Vagina (tissue), 2 donors: Measurements from ENCODE around the gene DENND1A.

Experiments
- POLR2A ChIP-seq, 2 donors: fragments of 450-650 bp; IDR thresholded peaks; one replicate each; pipeline ENCODE4 v1.6.1; 2017; ENCODE audit warnings: antibody characterized with exemption in 2 of 2, mild to moderate bottlenecking in 2 of 2, moderate library complexity in 2 of 2
- TF ChIP-seq, protein P1 (sequence below), 3 experiments: fragments of 450-650 bp in 2 of 3; fragments of 200-600 bp in 1 of 3; sonication (generic) in 1 of 3; IDR thresholded peaks; one replicate each; pipeline ENCODE4 v1.5.1; 2017 to 2019; ENCODE audit warnings: antibody characterized with exemption in 3 of 3, mild to moderate bottlenecking in 2 of 3, moderate library complexity in 2 of 3

- TF ChIP-seq, protein P1, sequence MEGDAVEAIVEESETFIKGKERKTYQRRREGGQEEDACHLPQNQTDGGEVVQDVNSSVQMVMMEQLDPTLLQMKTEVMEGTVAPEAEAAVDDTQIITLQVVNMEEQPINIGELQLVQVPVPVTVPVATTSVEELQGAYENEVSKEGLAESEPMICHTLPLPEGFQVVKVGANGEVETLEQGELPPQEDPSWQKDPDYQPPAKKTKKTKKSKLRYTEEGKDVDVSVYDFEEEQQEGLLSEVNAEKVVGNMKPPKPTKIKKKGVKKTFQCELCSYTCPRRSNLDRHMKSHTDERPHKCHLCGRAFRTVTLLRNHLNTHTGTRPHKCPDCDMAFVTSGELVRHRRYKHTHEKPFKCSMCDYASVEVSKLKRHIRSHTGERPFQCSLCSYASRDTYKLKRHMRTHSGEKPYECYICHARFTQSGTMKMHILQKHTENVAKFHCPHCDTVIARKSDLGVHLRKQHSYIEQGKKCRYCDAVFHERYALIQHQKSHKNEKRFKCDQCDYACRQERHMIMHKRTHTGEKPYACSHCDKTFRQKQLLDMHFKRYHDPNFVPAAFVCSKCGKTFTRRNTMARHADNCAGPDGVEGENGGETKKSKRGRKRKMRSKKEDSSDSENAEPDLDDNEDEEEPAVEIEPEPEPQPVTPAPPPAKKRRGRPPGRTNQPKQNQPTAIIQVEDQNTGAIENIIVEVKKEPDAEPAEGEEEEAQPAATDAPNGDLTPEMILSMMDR (IDR thresholded peaks at IDR 0.05) = no peak
- TF ChIP-seq POLR2A (IDR thresholded peaks at IDR 0.05) = no peak
Measured at GRCh38 chr9:123923884-123924283, 6.0 kb downstream of the DENND1A start.
